Bronchial epithelial cell (primary cell): ENCODE measurements around the gene KPNA4. TPM values are rescaled to one million over a fixed set of nuclear protein-coding genes. Genes with fewer than 3 reads are reported as not detected.

Experiments used
- DNase-seq: peaks from one replicate; pipeline ENCODE4 v3.0.0-alpha.2; 2010; ENCODE audit warnings: low read depth
- FAIRE-seq: peaks from 2 replicates; lab custom pipeline; 2011; peaks lifted over from hg19 to GRCh38; lab: Jason Lieb, UNC
- H3K27me3 ChIP-seq: 2 replicates; pipeline ENCODE4 v1.5.1; 2011; ENCODE audit warnings: low read length; ENCODE audit not compliant: control insufficient read depth, insufficient read depth
- H3K36me3 ChIP-seq: 2 replicates; pipeline ENCODE4 v1.5.1; 2011; ENCODE audit warnings: low read length; ENCODE audit not compliant: control insufficient read depth, insufficient read depth
- H3K4me3 ChIP-seq: 2 replicates; pipeline ENCODE4 v1.5.1; 2011; ENCODE audit warnings: mild to moderate bottlenecking, low read depth, low read length, control low read depth
- CTCF ChIP-seq: IDR thresholded peaks from 2 replicates; pipeline ENCODE4 v1.5.1; 2011; ENCODE audit warnings: mild to moderate bottlenecking, moderate library complexity, low read length, control low read depth, inconsistent platforms; ENCODE audit not compliant: insufficient read depth, severe bottlenecking
- total RNA-seq: library from RNA; depleted of rRNA; stranded (reverse); fragments of >200 nt; gene quantifications from 2 replicates; pipeline ENCODE4 v1.2.1, GENCODE V29; 2014

The KPNA4 gene
- total RNA-seq, 1 donor from 2014 or later = 39.5 TPM

GRCh38 chr3:160557571-160557970 is 7.8 kb downstream of the KPNA4 start:
- no peak for TF ChIP-seq CTCF
- no peak for FAIRE-seq

GRCh38 chr3:160556141-160556540 is 9.2 kb downstream of the KPNA4 start:
- no peak for TF ChIP-seq CTCF
- FAIRE-seq (no peak), DNase-seq (no peak)
- Histone ChIP-seq H3K36me3 (no peaks in the 10 kb centered on the region), H3K27me3 (no peaks in the 10 kb centered on the region), H3K4me3 (no peak overlapping the region)

More at GRCh38 chr3:160557571-160557970, 7.8 kb downstream of the KPNA4 start:
- H3K27me3 ChIP-seq = no peaks in the 10 kb centered on the region
- DNase-seq = no peak
- no peak overlapping the region for H3K4me3 ChIP-seq
- H3K36me3 ChIP-seq = no peaks in the 10 kb centered on the region

DNA sequence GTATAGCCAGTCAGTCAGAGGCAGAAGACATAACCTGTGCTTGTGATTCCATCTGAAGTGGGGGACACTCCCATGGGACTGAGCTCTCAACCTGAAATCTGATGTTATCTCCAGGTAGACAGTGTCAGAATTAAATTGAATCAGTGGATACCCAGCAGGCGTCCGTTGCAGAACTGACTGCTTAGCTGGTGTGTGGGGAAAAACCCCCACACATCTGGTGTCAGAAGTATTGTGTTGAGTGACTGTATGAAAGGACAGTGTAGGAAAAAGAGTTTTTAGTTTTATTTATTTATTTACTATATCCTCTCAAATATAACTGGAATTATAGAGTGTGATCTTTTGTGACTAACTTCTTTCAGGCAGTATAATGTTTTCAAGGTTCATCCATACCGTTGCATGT is 10.4 kb downstream of the KPNA4 start:
- Histone ChIP-seq H3K36me3 (no peaks in the 10 kb centered on the region), H3K4me3 (no peak overlapping the region), H3K27me3 (no peaks in the 10 kb centered on the region)
- TF ChIP-seq CTCF = no peak
- no peak for FAIRE-seq
- DNase-seq = no peak

DNA sequence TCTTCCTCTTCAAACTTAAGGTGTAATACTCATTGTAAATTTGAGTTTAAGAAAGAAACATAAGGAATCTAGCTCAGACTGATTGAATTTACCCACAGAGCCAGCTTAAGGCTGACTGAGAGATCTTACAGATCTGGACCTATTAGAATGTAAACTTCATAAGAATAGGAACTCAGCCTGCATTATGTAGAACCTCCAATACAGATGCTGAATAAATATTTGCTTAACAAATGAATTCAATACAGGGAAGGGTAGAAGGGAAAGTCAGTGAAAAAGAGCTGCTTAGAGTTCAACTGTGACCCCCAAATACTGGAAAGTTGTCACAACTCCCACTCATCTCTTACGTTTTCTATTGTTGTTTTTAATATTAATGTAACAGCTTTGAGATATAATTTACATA is 11.5 kb downstream of the KPNA4 start:
- no peak for FAIRE-seq
- no peak for TF ChIP-seq CTCF
- Histone ChIP-seq H3K27me3 (no peaks in the 10 kb centered on the region), H3K4me3 (no peak overlapping the region), H3K36me3 (no peaks in the 10 kb centered on the region)
- no peak for DNase-seq

GRCh38 chr3:160546727-160547126 is 18.6 kb downstream of the KPNA4 start:
- H3K27me3 ChIP-seq = no peaks in the 10 kb centered on the region
- DNase-seq = no peak
- no peak for FAIRE-seq
- no peak overlapping the region for H3K4me3 ChIP-seq
- H3K36me3 ChIP-seq = no peaks in the 10 kb centered on the region
- TF ChIP-seq CTCF = no peak

GRCh38 chr3:160545504-160545871 is 19.9 kb downstream of the KPNA4 start:
- Histone ChIP-seq H3K4me3 (no peak overlapping the region), H3K27me3 (no peaks in the 10 kb centered on the region), H3K36me3 (no peaks in the 10 kb centered on the region)
- no peak for FAIRE-seq
- TF ChIP-seq CTCF = no peak
- DNase-seq = no peak
